HepG2 (cell line): ENCODE results near the gene BBS4. TPM values are rescaled to one million over a fixed set of nuclear protein-coding genes. Genes with fewer than 3 reads are reported as not detected.

Experiments
- ELF4 ChIP-seq: sonication (generic); formaldehyde crosslinking; IDR thresholded peaks from 2 replicates; pipeline ENCODE4 v1.5.0; 2020; ENCODE audit warnings: missing genetic modification reagents, mild to moderate bottlenecking, moderate library complexity, borderline replicate concordance
- ERF ChIP-seq: IDR thresholded peaks from 2 replicates; pipeline ENCODE4 v1.6.1; 2018; ENCODE audit warnings: missing biosample characterization, missing genetic modification reagents
- GABPA ChIP-seq, 2 experiments: IDR thresholded peaks; 2 replicates each; pipeline ENCODE4 v1.6.1; 2011 to 2016; ENCODE audit warnings: low read depth in 2 of 2, low read length in 1 of 2, missing biosample characterization in 1 of 2, missing genetic modification characterization in 1 of 2
- GATAD2A ChIP-seq: IDR thresholded peaks from 2 replicates; pipeline ENCODE4 v1.6.1; 2016
- MAFK ChIP-seq, 2 experiments: IDR thresholded peaks in 1 of 2; conservative IDR thresholded peaks in 1 of 2; 2 replicates each; pipeline ENCODE4 v1.6.1; 2011; ENCODE audit warnings: improper control_type of control experiment in 2 of 2, low read length in 2 of 2
- POLR2G ChIP-seq: fragments of 200-400 bp; formaldehyde crosslinking; IDR thresholded peaks from 2 replicates; pipeline ENCODE4 v1.6.1; 2018; ENCODE audit warnings: mild to moderate bottlenecking, low read depth, low read length, moderate library complexity
- PRMT3 ChIP-seq: sonication (generic); formaldehyde crosslinking; IDR thresholded peaks from 2 replicates; pipeline ENCODE4 v1.8.1; 2022; ENCODE audit warnings: low read depth, mild to moderate bottlenecking, moderate library complexity, missing genetic modification reagents, borderline replicate concordance
- SP140L ChIP-seq: sonication (generic); formaldehyde crosslinking; IDR thresholded peaks from 2 replicates; pipeline ENCODE4 v1.4.0; 2020; ENCODE audit warnings: missing genetic modification reagents, borderline replicate concordance
- TAF1 ChIP-seq: sonication (generic); formaldehyde crosslinking; IDR thresholded peaks from 2 replicates; pipeline ENCODE4 v1.4.0; 2020; ENCODE audit warnings: missing genetic modification reagents
- YY1 ChIP-seq: IDR thresholded peaks from 2 replicates; pipeline ENCODE4 v1.6.1; 2011; ENCODE audit warnings: low read length, low read depth, moderate library complexity, mild to moderate bottlenecking; ENCODE audit not compliant: insufficient read depth, insufficient replicate concordance
- ZBTB7B ChIP-seq: sonication (generic); formaldehyde crosslinking; IDR thresholded peaks from 2 replicates; pipeline ENCODE4 v1.4.0; 2020; ENCODE audit warnings: missing genetic modification reagents
- ZFYVE20 ChIP-seq: sonication (generic); formaldehyde crosslinking; IDR thresholded peaks from 2 replicates; pipeline ENCODE4 v1.8.0; 2023; ENCODE audit warnings: low read depth, mild to moderate bottlenecking, moderate library complexity, missing genetic modification reagents, borderline replicate concordance
- ZKSCAN8 ChIP-seq: IDR thresholded peaks from 2 replicates; pipeline ENCODE4 v1.6.1; 2016; ENCODE audit warnings: borderline replicate concordance, missing genetic modification reagents, missing compliant biosample characterization
- ZNF232 ChIP-seq: sonication (generic); formaldehyde crosslinking; IDR thresholded peaks from 2 replicates; pipeline ENCODE4 v1.4.0; 2020; ENCODE audit warnings: missing genetic modification reagents, borderline replicate concordance
- ZNF263 ChIP-seq: sonication (generic); formaldehyde crosslinking; IDR thresholded peaks from 2 replicates; pipeline ENCODE4 v1.4.0; 2020; ENCODE audit warnings: missing genetic modification reagents
- ZNF33A ChIP-seq: sonication (generic); formaldehyde crosslinking; IDR thresholded peaks from 2 replicates; pipeline ENCODE4 v1.5.1; 2020; ENCODE audit warnings: missing genetic modification reagents, mild to moderate bottlenecking, moderate library complexity, borderline replicate concordance
- ZNF343 ChIP-seq: sonication (generic); formaldehyde crosslinking; IDR thresholded peaks from 2 replicates; pipeline ENCODE4 v1.4.0; 2020; ENCODE audit warnings: mild to moderate bottlenecking, missing genetic modification reagents
- polyA plus RNA-seq, 8 experiments: library from polyadenylated mRNA; depleted of rRNA in 3 of 8; stranded (reverse) in 7 of 8; unstranded in 1 of 8; fragments of >200 nt; fragmentation: Illumina TruSeq in 4 of 8; extraction: Trizol in 4 of 8; gene quantifications; 2 replicates each; pipeline versions ENCODE4 v1.2.1 to v1.2.3, GENCODE V29; 2011 to 2016; ENCODE audit warnings: low read depth in 4 of 8, missing spikeins in 1 of 8, mixed read lengths in 1 of 8; ENCODE audit not compliant: insufficient read depth in 1 of 8
- total RNA-seq, 5 experiments: library from RNA; depleted of rRNA; stranded (reverse); fragments of >200 nt; fragmentation: Illumina TruSeq; extraction: Trizol; gene quantifications; 2 replicates each; pipeline ENCODE4 v1.2.3, GENCODE V29; 2016; ENCODE audit warnings: low read depth in 1 of 5
- TF ChIP-seq, protein P1 (sequence below): sonication (generic); formaldehyde crosslinking; IDR thresholded peaks from 2 replicates; pipeline ENCODE4 v1.8.1; 2023; ENCODE audit warnings: missing genetic modification reagents, inconsistent platforms, borderline replicate concordance
- TF ChIP-seq, protein P2 (sequence below): sonication (generic); formaldehyde crosslinking; IDR thresholded peaks from 2 replicates; pipeline ENCODE4 v1.8.0; 2022; ENCODE audit warnings: mild to moderate bottlenecking, missing genetic modification reagents, moderate library complexity
- TF ChIP-seq, protein P3 (sequence below), 2 experiments: sonication (generic) in 1 of 2; formaldehyde crosslinking in 1 of 2; IDR thresholded peaks; 2 replicates each; pipeline versions ENCODE4 v1.6.1 to v1.9.0; 2014 to 2022; ENCODE audit warnings: antibody characterized with exemption in 1 of 2, borderline replicate concordance in 1 of 2, inconsistent platforms in 1 of 2, low read depth in 1 of 2, missing genetic modification reagents in 1 of 2

The BBS4 gene
- total and polyA plus RNA-seq, 2 of the 13 experiments (the other 11 are each of a cell fraction or from before 2014, with no cell fraction given): 16.0 to 21.3 TPM

DNA sequence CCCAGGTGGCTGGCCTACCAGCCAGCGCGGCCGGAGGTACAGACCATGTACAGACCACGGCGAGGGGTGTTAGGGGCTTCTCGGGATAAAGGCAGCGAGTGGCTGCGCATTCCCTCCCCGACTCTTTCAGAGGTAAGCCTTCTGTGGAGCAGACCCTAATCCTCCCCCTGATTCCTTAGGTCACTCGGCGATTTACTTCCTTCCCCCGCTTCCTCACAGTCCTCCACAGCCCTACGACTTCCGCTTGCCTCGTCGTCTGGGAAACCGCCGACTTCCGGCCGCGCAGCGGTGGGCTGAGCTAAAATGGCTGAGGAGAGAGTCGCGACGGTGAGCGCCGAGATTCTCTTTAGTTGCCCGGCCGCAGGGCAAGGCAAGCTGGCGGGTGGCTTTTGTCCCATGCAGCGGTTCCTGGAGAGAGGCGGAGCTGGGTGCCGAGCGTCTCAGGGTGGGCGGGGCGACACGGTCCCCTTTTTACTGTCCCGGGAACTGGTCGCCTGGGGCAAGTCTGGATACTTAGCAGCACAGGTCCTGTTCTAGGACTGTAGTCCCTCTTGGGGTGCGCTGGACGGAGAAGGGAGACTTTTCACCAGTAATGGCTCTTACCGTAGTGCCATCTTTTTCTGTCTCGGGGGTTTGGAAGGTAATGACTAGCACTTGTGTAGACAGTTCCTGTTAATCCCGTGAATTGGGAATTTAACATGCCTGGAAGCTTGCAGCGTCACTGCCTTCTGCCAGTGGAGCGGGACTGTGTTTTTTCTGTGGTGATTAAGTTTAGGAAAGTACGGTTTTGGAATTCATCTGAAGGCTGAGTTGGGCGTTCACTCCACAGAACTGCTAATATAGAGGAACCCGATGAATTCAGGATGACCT, at the start of gene BBS4, which contains the start of gene HIGD2B (continued):
- TF ChIP-seq, protein P1, sequence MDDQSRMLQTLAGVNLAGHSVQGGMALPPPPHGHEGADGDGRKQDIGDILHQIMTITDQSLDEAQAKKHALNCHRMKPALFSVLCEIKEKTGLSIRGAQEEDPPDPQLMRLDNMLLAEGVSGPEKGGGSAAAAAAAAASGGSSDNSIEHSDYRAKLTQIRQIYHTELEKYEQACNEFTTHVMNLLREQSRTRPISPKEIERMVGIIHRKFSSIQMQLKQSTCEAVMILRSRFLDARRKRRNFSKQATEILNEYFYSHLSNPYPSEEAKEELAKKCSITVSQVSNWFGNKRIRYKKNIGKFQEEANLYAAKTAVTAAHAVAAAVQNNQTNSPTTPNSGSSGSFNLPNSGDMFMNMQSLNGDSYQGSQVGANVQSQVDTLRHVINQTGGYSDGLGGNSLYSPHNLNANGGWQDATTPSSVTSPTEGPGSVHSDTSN (CRISPR knock-in tag): no peak
- TF ChIP-seq ZKSCAN8 (CRISPR knock-in tag): no peak
- peak; percentile 79 for TF ChIP-seq ERF
- no peak for TF ChIP-seq MAFK (conservative IDR thresholded peaks at IDR 0.05 in 1 of 2, IDR thresholded peaks at IDR 0.05 in 1 of 2; ENCODE audit: low read length in 2 of 2)
- no peak for TF ChIP-seq PRMT3 (CRISPR knock-in tag)
- TF ChIP-seq TAF1 (CRISPR knock-in tag): peak; percentile 94
- peak; percentile 93 for TF ChIP-seq YY1
- TF ChIP-seq ZNF343 (CRISPR knock-in tag): 0 out of 2 replicates have a peak, but pooled peaks have one; percentile 15
- no peak; the same call in 1 of the 2 replicates for TF ChIP-seq ELF4 (CRISPR knock-in tag)
- peak; percentile 91 for TF ChIP-seq ZNF263 (CRISPR knock-in tag)
- TF ChIP-seq ZBTB7B (CRISPR knock-in tag): no peak; the same call in 1 of the 2 replicates
- no peak for TF ChIP-seq SP140L (CRISPR knock-in tag)
- TF ChIP-seq, protein P2, sequence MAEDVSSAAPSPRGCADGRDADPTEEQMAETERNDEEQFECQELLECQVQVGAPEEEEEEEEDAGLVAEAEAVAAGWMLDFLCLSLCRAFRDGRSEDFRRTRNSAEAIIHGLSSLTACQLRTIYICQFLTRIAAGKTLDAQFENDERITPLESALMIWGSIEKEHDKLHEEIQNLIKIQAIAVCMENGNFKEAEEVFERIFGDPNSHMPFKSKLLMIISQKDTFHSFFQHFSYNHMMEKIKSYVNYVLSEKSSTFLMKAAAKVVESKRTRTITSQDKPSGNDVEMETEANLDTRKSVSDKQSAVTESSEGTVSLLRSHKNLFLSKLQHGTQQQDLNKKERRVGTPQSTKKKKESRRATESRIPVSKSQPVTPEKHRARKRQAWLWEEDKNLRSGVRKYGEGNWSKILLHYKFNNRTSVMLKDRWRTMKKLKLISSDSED (CRISPR knock-in tag): no peak
- no peak for TF ChIP-seq ZNF232 (CRISPR knock-in tag)
- no peak for TF ChIP-seq GATAD2A (CRISPR knock-in tag)
- TF ChIP-seq, protein P3, sequence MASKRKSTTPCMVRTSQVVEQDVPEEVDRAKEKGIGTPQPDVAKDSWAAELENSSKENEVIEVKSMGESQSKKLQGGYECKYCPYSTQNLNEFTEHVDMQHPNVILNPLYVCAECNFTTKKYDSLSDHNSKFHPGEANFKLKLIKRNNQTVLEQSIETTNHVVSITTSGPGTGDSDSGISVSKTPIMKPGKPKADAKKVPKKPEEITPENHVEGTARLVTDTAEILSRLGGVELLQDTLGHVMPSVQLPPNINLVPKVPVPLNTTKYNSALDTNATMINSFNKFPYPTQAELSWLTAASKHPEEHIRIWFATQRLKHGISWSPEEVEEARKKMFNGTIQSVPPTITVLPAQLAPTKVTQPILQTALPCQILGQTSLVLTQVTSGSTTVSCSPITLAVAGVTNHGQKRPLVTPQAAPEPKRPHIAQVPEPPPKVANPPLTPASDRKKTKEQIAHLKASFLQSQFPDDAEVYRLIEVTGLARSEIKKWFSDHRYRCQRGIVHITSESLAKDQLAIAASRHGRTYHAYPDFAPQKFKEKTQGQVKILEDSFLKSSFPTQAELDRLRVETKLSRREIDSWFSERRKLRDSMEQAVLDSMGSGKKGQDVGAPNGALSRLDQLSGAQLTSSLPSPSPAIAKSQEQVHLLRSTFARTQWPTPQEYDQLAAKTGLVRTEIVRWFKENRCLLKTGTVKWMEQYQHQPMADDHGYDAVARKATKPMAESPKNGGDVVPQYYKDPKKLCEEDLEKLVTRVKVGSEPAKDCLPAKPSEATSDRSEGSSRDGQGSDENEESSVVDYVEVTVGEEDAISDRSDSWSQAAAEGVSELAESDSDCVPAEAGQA (IDR thresholded peaks at IDR 0.05; ENCODE audit: low read depth): peak; percentile 51
- TF ChIP-seq, protein P3 (CRISPR knock-in tag; IDR thresholded peaks at IDR 0.05; ENCODE audit: borderline replicate concordance): no peak
- no peak for TF ChIP-seq ZNF33A (CRISPR knock-in tag)
- TF ChIP-seq GABPA (IDR thresholded peaks at IDR 0.05; ENCODE audit: low read depth, low read length): peak; percentile 85
- peak; percentile 96 for TF ChIP-seq GABPA (CRISPR knock-in tag; IDR thresholded peaks at IDR 0.05; ENCODE audit: low read depth)
- no peak for TF ChIP-seq ZFYVE20 (CRISPR knock-in tag)
- peak; percentile 86 for TF ChIP-seq POLR2G
